HepG2 (cell line): ENCODE results near the gene ENO2. TPM values are rescaled to one million over a fixed set of nuclear protein-coding genes. Genes with fewer than 3 reads are reported as not detected.
A peak's percentile ranks its signal among the peaks of the same experiment; 100 is the strongest.

Source experiments
- ARNT2 ChIP-seq: sonication (generic); formaldehyde crosslinking; IDR thresholded peaks from 2 replicates; pipeline ENCODE4 v1.8.0; 2022; ENCODE audit warnings: mild to moderate bottlenecking, low read depth, missing genetic modification reagents, moderate library complexity
- CENPBD1 ChIP-seq: sonication (generic); formaldehyde crosslinking; IDR thresholded peaks from 2 replicates; pipeline ENCODE4 v1.8.0; 2022; ENCODE audit warnings: missing genetic modification reagents, low read depth, mild to moderate bottlenecking, borderline replicate concordance
- DNMT1 ChIP-seq: sonication (generic); formaldehyde crosslinking; IDR thresholded peaks from 2 replicates; pipeline ENCODE4 v1.5.1; 2020; ENCODE audit warnings: mild to moderate bottlenecking, missing genetic modification reagents
- ELF1 ChIP-seq: sonication (generic); formaldehyde crosslinking; IDR thresholded peaks from 2 replicates; pipeline ENCODE4 v1.4.0; 2020; ENCODE audit warnings: missing genetic modification reagents
- GFI1 ChIP-seq: sonication (generic); formaldehyde crosslinking; IDR thresholded peaks from 2 replicates; pipeline ENCODE4 v1.5.0; 2020; ENCODE audit warnings: missing genetic modification reagents, mild to moderate bottlenecking, borderline replicate concordance
- JUND ChIP-seq: sonication (generic); formaldehyde crosslinking; IDR thresholded peaks from 2 replicates; pipeline ENCODE4 v1.8.0; 2022; ENCODE audit warnings: mild to moderate bottlenecking, missing genetic modification reagents
- KMT2B ChIP-seq: IDR thresholded peaks from 2 replicates; pipeline ENCODE4 v1.6.1; 2016; ENCODE audit warnings: missing genetic modification reagents, missing compliant biosample characterization
- MAFG ChIP-seq: sonication (generic); formaldehyde crosslinking; IDR thresholded peaks from 2 replicates; pipeline ENCODE4 v1.5.1; 2020; ENCODE audit warnings: mild to moderate bottlenecking, missing genetic modification reagents
- MATR3 ChIP-seq: sonication (generic); formaldehyde crosslinking; IDR thresholded peaks from 2 replicates; pipeline ENCODE4 v1.4.0; 2020; ENCODE audit warnings: missing genetic modification reagents
- NAIF1 ChIP-seq: sonication (generic); formaldehyde crosslinking; IDR thresholded peaks from 2 replicates; pipeline ENCODE4 v1.5.0; 2020; ENCODE audit warnings: mild to moderate bottlenecking, missing genetic modification reagents, borderline replicate concordance
- RFX5 ChIP-seq: IDR thresholded peaks from 2 replicates; pipeline ENCODE4 v1.6.1; 2011; ENCODE audit warnings: low read depth, low read length, improper control_type of control experiment
- SP2 ChIP-seq: sonication (generic); formaldehyde crosslinking; IDR thresholded peaks from 2 replicates; pipeline ENCODE4 v1.5.1; 2020; ENCODE audit warnings: mild to moderate bottlenecking, missing genetic modification reagents
- SUZ12 ChIP-seq: fragments of 150-350 bp; IDR thresholded peaks from 2 replicates; pipeline ENCODE4 v1.6.1; 2014; ENCODE audit warnings: low read depth, low read length
- ZFP37 ChIP-seq: sonication (generic); formaldehyde crosslinking; IDR thresholded peaks from 2 replicates; pipeline ENCODE4 v1.4.0; 2020; ENCODE audit warnings: missing genetic modification reagents, borderline replicate concordance
- ZKSCAN1 ChIP-seq: fragments of 150-350 bp; IDR thresholded peaks from 2 replicates; pipeline ENCODE4 v1.6.1; 2014; ENCODE audit warnings: low read length
- ZNF121 ChIP-seq: sonication (generic); formaldehyde crosslinking; IDR thresholded peaks from 2 replicates; pipeline ENCODE4 v1.5.0; 2020; ENCODE audit warnings: mild to moderate bottlenecking, missing genetic modification reagents
- ZNF180 ChIP-seq: sonication (generic); formaldehyde crosslinking; IDR thresholded peaks from 2 replicates; pipeline ENCODE4 v1.4.0; 2020; ENCODE audit warnings: low read depth, missing genetic modification reagents, borderline replicate concordance
- ZNF382 ChIP-seq: sonication (generic); formaldehyde crosslinking; IDR thresholded peaks from 2 replicates; pipeline ENCODE4 v1.5.0; 2020; ENCODE audit warnings: missing genetic modification reagents, mild to moderate bottlenecking, borderline replicate concordance
- ZNF441 ChIP-seq: sonication (generic); formaldehyde crosslinking; IDR thresholded peaks from 2 replicates; pipeline ENCODE4 v1.7.0; 2021; ENCODE audit warnings: missing genetic modification reagents, borderline replicate concordance
- ZNF567 ChIP-seq: sonication (generic); formaldehyde crosslinking; IDR thresholded peaks from 2 replicates; pipeline ENCODE4 v1.8.1; 2023; ENCODE audit warnings: mild to moderate bottlenecking, missing genetic modification reagents, borderline replicate concordance
- ZNF614 ChIP-seq: IDR thresholded peaks from 2 replicates; pipeline ENCODE4 v1.6.1; 2018; ENCODE audit warnings: missing biosample characterization, missing genetic modification reagents, inconsistent platforms, borderline replicate concordance
- ZNF737 ChIP-seq: sonication (generic); formaldehyde crosslinking; IDR thresholded peaks from 2 replicates; pipeline ENCODE4 v1.5.0; 2020; ENCODE audit warnings: missing genetic modification reagents, mild to moderate bottlenecking, borderline replicate concordance
- ZZZ3 ChIP-seq: sonication (generic); formaldehyde crosslinking; IDR thresholded peaks from 2 replicates; pipeline ENCODE4 v1.4.0; 2020; ENCODE audit warnings: missing genetic modification reagents, mild to moderate bottlenecking, borderline replicate concordance
- polyA plus RNA-seq, 8 experiments: library from polyadenylated mRNA; depleted of rRNA in 3 of 8; stranded (reverse) in 7 of 8; unstranded in 1 of 8; fragments of >200 nt; fragmentation: Illumina TruSeq in 4 of 8; extraction: Trizol in 4 of 8; gene quantifications; 2 replicates each; pipeline versions ENCODE4 v1.2.1 to v1.2.3, GENCODE V29; 2011 to 2016; ENCODE audit warnings: low read depth in 4 of 8, missing spikeins in 1 of 8, mixed read lengths in 1 of 8; ENCODE audit not compliant: insufficient read depth in 1 of 8
- total RNA-seq, 5 experiments: library from RNA; depleted of rRNA; stranded (reverse); fragments of >200 nt; fragmentation: Illumina TruSeq; extraction: Trizol; gene quantifications; 2 replicates each; pipeline ENCODE4 v1.2.3, GENCODE V29; 2016; ENCODE audit warnings: low read depth in 1 of 5
- TF ChIP-seq, protein P1 (sequence below): sonication (generic); formaldehyde crosslinking; IDR thresholded peaks from 2 replicates; pipeline ENCODE4 v1.4.0; 2020; ENCODE audit warnings: missing genetic modification reagents
- TF ChIP-seq, protein P2 (sequence below): sonication (generic); formaldehyde crosslinking; IDR thresholded peaks from 2 replicates; pipeline ENCODE4 v1.4.0; 2020; ENCODE audit warnings: missing genetic modification reagents
- TF ChIP-seq, protein P3 (sequence below): IDR thresholded peaks from 2 replicates; pipeline ENCODE4 v1.6.1; 2016; ENCODE audit warnings: low read depth, control low read depth

The ENO2 gene
- total and polyA plus RNA-seq, 2 of the 13 experiments (the other 11 are each of a cell fraction or from before 2014, with no cell fraction given) = 19.3 to 136 TPM

DNA sequence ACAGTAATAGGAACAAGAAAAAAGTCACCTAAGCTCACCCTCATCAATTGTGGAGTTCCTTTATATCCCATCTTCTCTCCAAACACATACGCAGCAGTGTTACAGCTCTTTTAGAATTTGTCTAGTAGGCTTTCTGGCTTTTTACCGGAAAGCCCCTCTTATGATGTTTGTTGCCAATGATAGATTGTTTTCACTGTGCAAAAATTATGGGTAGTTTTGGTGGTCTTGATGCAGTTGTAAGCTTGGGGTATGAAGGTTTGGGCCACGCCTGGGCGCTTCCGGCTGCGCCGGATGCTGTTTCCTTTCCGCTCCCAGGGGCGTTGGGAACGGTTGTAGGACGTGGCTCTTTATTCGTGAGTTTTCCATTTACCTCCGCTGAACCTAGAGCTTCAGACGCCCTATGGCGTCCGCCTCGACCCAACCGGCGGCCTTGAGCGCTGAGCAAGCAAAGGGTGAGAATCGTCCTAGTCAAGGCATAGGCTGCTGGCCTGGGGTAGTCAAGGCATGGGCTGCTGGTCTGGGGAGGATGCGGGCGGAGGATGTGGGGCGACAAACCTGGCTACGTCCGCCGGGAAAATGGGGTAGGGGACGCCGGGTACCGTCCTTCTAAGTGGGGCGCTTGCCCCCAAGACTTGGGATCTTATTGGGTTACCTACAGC lies 29.5 kb downstream of the ENO2 start, which contains the start of the genes C12orf57 and RNU7-1 (continued):
- TF ChIP-seq, protein P1, sequence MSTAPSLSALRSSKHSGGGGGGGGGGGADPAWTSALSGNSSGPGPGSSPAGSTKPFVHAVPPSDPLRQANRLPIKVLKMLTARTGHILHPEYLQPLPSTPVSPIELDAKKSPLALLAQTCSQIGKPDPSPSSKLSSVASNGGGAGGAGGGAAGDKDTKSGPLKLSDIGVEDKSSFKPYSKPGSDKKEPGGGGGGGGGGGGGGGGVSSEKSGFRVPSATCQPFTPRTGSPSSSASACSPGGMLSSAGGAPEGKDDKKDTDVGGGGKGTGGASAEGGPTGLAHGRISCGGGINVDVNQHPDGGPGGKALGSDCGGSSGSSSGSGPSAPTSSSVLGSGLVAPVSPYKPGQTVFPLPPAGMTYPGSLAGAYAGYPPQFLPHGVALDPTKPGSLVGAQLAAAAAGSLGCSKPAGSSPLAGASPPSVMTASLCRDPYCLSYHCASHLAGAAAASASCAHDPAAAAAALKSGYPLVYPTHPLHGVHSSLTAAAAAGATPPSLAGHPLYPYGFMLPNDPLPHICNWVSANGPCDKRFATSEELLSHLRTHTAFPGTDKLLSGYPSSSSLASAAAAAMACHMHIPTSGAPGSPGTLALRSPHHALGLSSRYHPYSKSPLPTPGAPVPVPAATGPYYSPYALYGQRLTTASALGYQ (CRISPR knock-in tag) = peak; percentile 74; the same call in 1 of the 2 replicates
- TF ChIP-seq ELF1 = peak; percentile 70
- TF ChIP-seq ZNF567 = no peak
- no peak for TF ChIP-seq MAFG (CRISPR knock-in tag)
- no peak for TF ChIP-seq MATR3 (CRISPR knock-in tag)
- TF ChIP-seq, protein P2, sequence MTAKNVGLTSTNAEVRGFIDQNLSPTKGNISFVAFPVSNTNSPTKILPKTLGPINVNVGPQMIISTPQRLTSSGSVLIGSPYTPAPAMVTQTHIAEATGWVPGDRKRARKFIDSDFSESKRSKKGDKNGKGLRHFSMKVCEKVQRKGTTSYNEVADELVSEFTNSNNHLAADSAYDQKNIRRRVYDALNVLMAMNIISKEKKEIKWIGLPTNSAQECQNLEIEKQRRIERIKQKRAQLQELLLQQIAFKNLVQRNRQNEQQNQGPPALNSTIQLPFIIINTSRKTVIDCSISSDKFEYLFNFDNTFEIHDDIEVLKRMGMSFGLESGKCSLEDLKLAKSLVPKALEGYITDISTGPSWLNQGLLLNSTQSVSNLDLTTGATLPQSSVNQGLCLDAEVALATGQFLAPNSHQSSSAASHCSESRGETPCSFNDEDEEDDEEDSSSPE = peak; percentile 65; the same call in 1 of the 2 replicates
- no peak for TF ChIP-seq ZNF382 (CRISPR knock-in tag)
- no peak for TF ChIP-seq ZFP37
- no peak for TF ChIP-seq SUZ12
- TF ChIP-seq, protein P3, sequence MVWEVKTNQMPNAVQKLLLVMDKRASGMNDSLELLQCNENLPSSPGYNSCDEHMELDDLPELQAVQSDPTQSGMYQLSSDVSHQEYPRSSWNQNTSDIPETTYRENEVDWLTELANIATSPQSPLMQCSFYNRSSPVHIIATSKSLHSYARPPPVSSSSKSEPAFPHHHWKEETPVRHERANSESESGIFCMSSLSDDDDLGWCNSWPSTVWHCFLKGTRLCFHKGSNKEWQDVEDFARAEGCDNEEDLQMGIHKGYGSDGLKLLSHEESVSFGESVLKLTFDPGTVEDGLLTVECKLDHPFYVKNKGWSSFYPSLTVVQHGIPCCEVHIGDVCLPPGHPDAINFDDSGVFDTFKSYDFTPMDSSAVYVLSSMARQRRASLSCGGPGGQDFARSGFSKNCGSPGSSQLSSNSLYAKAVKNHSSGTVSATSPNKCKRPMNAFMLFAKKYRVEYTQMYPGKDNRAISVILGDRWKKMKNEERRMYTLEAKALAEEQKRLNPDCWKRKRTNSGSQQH (CRISPR knock-in tag) = no peak; the same call in 1 of the 2 replicates
- no peak for TF ChIP-seq SP2 (CRISPR knock-in tag)
- no peak for TF ChIP-seq JUND (CRISPR knock-in tag)
- TF ChIP-seq RFX5 = no peak
- no peak; the same call in 1 of the 2 replicates for TF ChIP-seq ZKSCAN1
- TF ChIP-seq GFI1 = 0 out of 2 replicates have a peak, but pooled peaks have one; percentile 9
- no peak for TF ChIP-seq ZNF441 (CRISPR knock-in tag)
- TF ChIP-seq ZNF737 (CRISPR knock-in tag) = no peak
- TF ChIP-seq ZNF614 = peak; percentile 94
- TF ChIP-seq KMT2B (CRISPR knock-in tag) = peak; percentile 72
- TF ChIP-seq ZNF121 = no peak
- peak; percentile 89; the same call in 1 of the 2 replicates for TF ChIP-seq ZNF180 (CRISPR knock-in tag)
- 0 out of 2 replicates have a peak, but pooled peaks have one; percentile 13 for TF ChIP-seq ARNT2 (CRISPR knock-in tag)
- no peak for TF ChIP-seq NAIF1
- peak; percentile 76; the same call in 1 of the 2 replicates for TF ChIP-seq ZZZ3 (CRISPR knock-in tag)
- TF ChIP-seq CENPBD1 (CRISPR knock-in tag) = peak; percentile 87; the same call in 1 of the 2 replicates
- peak; percentile 47 for TF ChIP-seq DNMT1
